Keratinocyte (primary cell): ENCODE measurements around the gene PIGH. TPM values are rescaled to one million over a fixed set of nuclear protein-coding genes. Genes with fewer than 3 reads are reported as not detected.

ENCODE experiments used
- DNase-seq: peaks from one replicate; pipeline ENCODE4 v3.0.0-alpha.2; 2011; ENCODE audit warnings: low read depth, missing footprints, low spot score
- FAIRE-seq: peaks from 2 replicates; lab custom pipeline; 2011; peaks lifted over from hg19 to GRCh38; lab: Jason Lieb, UNC
- H2AFZ ChIP-seq: 2 replicates; pipeline ENCODE4 v1.6.0; 2012; ENCODE audit warnings: low read length, control low read depth, inconsistent platforms; ENCODE audit not compliant: control insufficient read depth
- H3K27ac ChIP-seq: 2 replicates; pipeline ENCODE4 v1.5.1; 2011; ENCODE audit warnings: low read length; ENCODE audit not compliant: control insufficient read depth, insufficient read depth
- H3K27me3 ChIP-seq: 3 replicates; pipeline ENCODE4 v1.6.0; 2011; ENCODE audit warnings: low read length; ENCODE audit not compliant: control insufficient read depth, insufficient read depth; ENCODE audit errors: extremely low read depth
- H3K36me3 ChIP-seq, 2 experiments: 2 replicates in 1 of 2; 3 replicates in 1 of 2; pipeline ENCODE4 v1.5.1; 2011; ENCODE audit warnings: low read length in 2 of 2, mild to moderate bottlenecking in 1 of 2; ENCODE audit not compliant: control insufficient read depth in 2 of 2, insufficient read depth in 2 of 2; ENCODE audit errors: extremely low read depth in 1 of 2
- H3K4me1 ChIP-seq: 3 replicates; pipeline ENCODE4 v1.5.1; 2011; ENCODE audit warnings: low read length; ENCODE audit not compliant: control insufficient read depth, insufficient read depth; ENCODE audit errors: extremely low read depth
- H3K4me2 ChIP-seq: 3 replicates; pipeline ENCODE4 v1.6.0; 2011; ENCODE audit warnings: low read depth, low read length; ENCODE audit not compliant: control insufficient read depth, insufficient read depth; ENCODE audit errors: extremely low read depth
- H3K4me3 ChIP-seq, 3 experiments: fragments of 200-600 bp in 1 of 3; sonication (generic) in 1 of 3; 2 replicates in 2 of 3; 3 replicates in 1 of 3; pipeline ENCODE4 v1.5.1; 2011 to 2016; ENCODE audit warnings: low read length in 3 of 3, mild to moderate bottlenecking in 3 of 3, control low read depth in 2 of 3, inconsistent platforms in 1 of 3, low read depth in 1 of 3, mixed read lengths in 1 of 3, mixed run types in 1 of 3, moderate library complexity in 1 of 3; ENCODE audit not compliant: control insufficient read depth in 2 of 3, insufficient read depth in 2 of 3; ENCODE audit errors: extremely low read depth in 1 of 3
- H3K79me2 ChIP-seq: 2 replicates; pipeline ENCODE4 v1.6.0; 2012; ENCODE audit warnings: low read length; ENCODE audit not compliant: control insufficient read depth, insufficient read depth
- H3K9ac ChIP-seq: 3 replicates; pipeline ENCODE4 v1.6.0; 2011; ENCODE audit warnings: low read length; ENCODE audit not compliant: control insufficient read depth, insufficient read depth; ENCODE audit errors: extremely low read depth
- H3K9me1 ChIP-seq: 3 replicates; pipeline ENCODE4 v1.6.0; 2011; ENCODE audit warnings: low read length; ENCODE audit not compliant: control insufficient read depth, insufficient read depth; ENCODE audit errors: extremely low read depth
- H3K9me3 ChIP-seq: 2 replicates; pipeline ENCODE4 v1.5.1; 2012; ENCODE audit warnings: low read depth, low read length; ENCODE audit not compliant: control insufficient read depth
- H4K20me1 ChIP-seq: 3 replicates; pipeline ENCODE4 v1.6.0; 2011; ENCODE audit warnings: low read length; ENCODE audit not compliant: control insufficient read depth, insufficient read depth; ENCODE audit errors: extremely low read depth
- EZH2 ChIP-seq: IDR thresholded peaks from one replicate; pipeline ENCODE4 v1.6.1; 2012; ENCODE audit warnings: inconsistent platforms, mild to moderate bottlenecking, low read length, moderate library complexity
- dilution Hi-C: fragments of 300-500 bp; cut with MboI; formaldehyde crosslinking; loops from one replicate; pipeline ENCODE4 v1.7.0; 2020; ENCODE audit warnings: low sequenced_read_pairs; ENCODE audit not compliant: extremely low pct_ligation_motif_present
- polyA plus RNA-seq, 5 experiments: library from polyadenylated mRNA; depleted of rRNA in 3 of 5; stranded (reverse) in 3 of 5; stranded (forward) in 1 of 5; unstranded in 1 of 5; fragments of >200 nt; gene quantifications; 1 replicate in 1 of 5; 2 replicates in 3 of 5; 3 replicates in 1 of 5; pipeline versions ENCODE4 v1.2.1 to v1.2.3, GENCODE V29; 2011 to 2012; ENCODE audit warnings: missing spikeins in 2 of 5, low read depth in 1 of 5, low replicate concordance in 1 of 5
- TF ChIP-seq, protein P1 (sequence below), 3 experiments: IDR thresholded peaks in 1 of 3; conservative IDR thresholded peaks in 1 of 3; optimal IDR thresholded peaks in 1 of 3; 2 replicates in 2 of 3; 3 replicates in 1 of 3; pipeline versions ENCODE3 to v1.5.1; 2011; ENCODE audit warnings: low read length in 3 of 3, mild to moderate bottlenecking in 3 of 3, moderate library complexity in 2 of 3, control low read depth in 1 of 3, inconsistent platforms in 1 of 3; ENCODE audit not compliant: insufficient read depth in 2 of 3; ENCODE audit errors: extremely low read depth in 1 of 3

PIGH gene
- polyA plus RNA-seq, 1 donor (not counting 4 experiments of a cell fraction or from before 2014, with no cell fraction given) = 29.9 TPM

DNA sequence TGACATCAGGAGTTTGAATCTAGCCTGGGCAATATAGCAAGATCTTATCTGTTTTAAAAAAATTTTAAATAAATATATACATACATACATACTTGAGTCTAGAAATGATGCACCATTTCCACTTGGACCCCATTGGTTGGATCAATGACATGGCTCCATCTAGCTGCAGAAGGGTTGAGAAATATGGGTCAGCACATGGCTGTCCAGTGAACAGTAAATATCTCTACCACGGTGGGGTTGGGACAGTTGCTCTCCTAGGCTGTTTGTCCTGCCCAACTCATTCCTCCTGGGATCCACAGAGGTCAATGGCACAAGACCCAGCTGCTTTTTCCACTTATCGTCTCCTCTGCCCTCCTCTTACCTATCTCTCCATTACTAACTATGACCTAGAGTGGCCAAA, 43.4 kb downstream of the PIGH start:
- Histone ChIP-seq H3K9me1 (no peaks in the 10 kb centered on the region), H3K27me3 (no peaks in the 10 kb centered on the region), H4K20me1 (no peaks in the 10 kb centered on the region), H3K9me3 (no peaks in the 10 kb centered on the region), H3K36me3 (peaks cover 0 to 3% of the 10 kb centered on the region in 2 experiments), H3K4me3 (no peak overlapping the region), H3K27ac (no peak overlapping the region), H3K9ac (no peak overlapping the region), H2AFZ (no peak overlapping the region), H3K4me1 (no peaks in the 10 kb centered on the region), H3K4me2 (no peak overlapping the region), H3K79me2 (no peaks in the 10 kb centered on the region)
- no peak for TF ChIP-seq EZH2
- TF ChIP-seq, protein P1, sequence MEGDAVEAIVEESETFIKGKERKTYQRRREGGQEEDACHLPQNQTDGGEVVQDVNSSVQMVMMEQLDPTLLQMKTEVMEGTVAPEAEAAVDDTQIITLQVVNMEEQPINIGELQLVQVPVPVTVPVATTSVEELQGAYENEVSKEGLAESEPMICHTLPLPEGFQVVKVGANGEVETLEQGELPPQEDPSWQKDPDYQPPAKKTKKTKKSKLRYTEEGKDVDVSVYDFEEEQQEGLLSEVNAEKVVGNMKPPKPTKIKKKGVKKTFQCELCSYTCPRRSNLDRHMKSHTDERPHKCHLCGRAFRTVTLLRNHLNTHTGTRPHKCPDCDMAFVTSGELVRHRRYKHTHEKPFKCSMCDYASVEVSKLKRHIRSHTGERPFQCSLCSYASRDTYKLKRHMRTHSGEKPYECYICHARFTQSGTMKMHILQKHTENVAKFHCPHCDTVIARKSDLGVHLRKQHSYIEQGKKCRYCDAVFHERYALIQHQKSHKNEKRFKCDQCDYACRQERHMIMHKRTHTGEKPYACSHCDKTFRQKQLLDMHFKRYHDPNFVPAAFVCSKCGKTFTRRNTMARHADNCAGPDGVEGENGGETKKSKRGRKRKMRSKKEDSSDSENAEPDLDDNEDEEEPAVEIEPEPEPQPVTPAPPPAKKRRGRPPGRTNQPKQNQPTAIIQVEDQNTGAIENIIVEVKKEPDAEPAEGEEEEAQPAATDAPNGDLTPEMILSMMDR (optimal IDR thresholded peaks at IDR 0.05 in 1 of 3, IDR thresholded peaks at IDR 0.05 in 1 of 3, conservative IDR thresholded peaks at IDR 0.05 in 1 of 3; ENCODE audit: extremely low read depth in 1 of 3, insufficient read depth in 2 of 3, low read length in 3 of 3) = peak in 1 of 3 experiments; percentile 26
- dilution Hi-C loops = no loop called here
- DNase-seq (no peak), FAIRE-seq (no peak)

DNA sequence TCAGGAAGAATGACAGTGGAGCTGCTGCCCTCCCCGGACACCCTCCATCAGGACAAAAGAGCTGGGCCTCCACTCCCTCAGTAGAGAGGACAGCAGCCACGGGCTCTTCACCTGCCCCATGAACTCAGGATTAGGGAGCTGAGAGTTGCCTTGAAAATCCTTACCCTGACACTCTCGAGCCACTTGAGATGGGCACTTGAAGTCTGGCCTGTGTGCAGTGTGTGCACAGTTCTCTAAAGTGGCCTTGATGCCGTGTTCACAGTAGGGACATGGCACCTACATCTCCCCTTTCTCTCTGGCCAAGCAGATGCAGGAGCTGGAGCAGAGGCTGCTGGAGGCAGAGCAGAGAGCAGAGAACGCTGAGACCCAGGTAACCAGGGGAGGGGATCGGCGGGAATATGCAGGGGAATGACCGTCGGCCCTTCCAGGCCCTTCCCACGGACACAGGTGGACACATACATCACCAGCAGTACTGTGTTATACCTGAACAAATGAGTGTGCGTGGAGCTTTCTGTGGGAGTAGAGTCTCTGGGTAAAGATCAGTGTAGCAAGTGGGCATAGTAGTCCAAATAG, 44.5 kb downstream of the PIGH start:
- no peaks in the 10 kb centered on the region for H3K9me1 ChIP-seq

More for the DNA sequence above, 44.5 kb downstream of the PIGH start:
- H3K4me3 ChIP-seq = no peak overlapping the region
- no peaks in the 10 kb centered on the region for H4K20me1 ChIP-seq
- TF ChIP-seq EZH2 = no peak
- TF ChIP-seq, protein P1 (optimal IDR thresholded peaks at IDR 0.05 in 1 of 3, IDR thresholded peaks at IDR 0.05 in 1 of 3, conservative IDR thresholded peaks at IDR 0.05 in 1 of 3; ENCODE audit: extremely low read depth in 1 of 3, insufficient read depth in 2 of 3, low read length in 3 of 3) = no peak
- H3K79me2 ChIP-seq = no peaks in the 10 kb centered on the region
- DNase-seq = no peak
- H3K27me3 ChIP-seq = no peaks in the 10 kb centered on the region
- dilution Hi-C loops = no loop called here
- H3K27ac ChIP-seq = no peak overlapping the region
- H3K9me3 ChIP-seq = no peaks in the 10 kb centered on the region
- H2AFZ ChIP-seq = no peak overlapping the region
- H3K9ac ChIP-seq = no peak overlapping the region
- no peak overlapping the region for H3K4me2 ChIP-seq
- H3K4me1 ChIP-seq = no peaks in the 10 kb centered on the region
- peaks cover 0 to 3% of the 10 kb centered on the region in 2 experiments for H3K36me3 ChIP-seq
- no peak for FAIRE-seq
